ENCODE data around the gene RPTOR. TPM values are rescaled to one million over a fixed set of nuclear protein-coding genes. Genes with fewer than 3 reads are reported as not detected.

Gene RPTOR
- polyA plus RNA-seq, 4 donors = 3.2 to 16.5 (median 10.1) TPM

DNA sequence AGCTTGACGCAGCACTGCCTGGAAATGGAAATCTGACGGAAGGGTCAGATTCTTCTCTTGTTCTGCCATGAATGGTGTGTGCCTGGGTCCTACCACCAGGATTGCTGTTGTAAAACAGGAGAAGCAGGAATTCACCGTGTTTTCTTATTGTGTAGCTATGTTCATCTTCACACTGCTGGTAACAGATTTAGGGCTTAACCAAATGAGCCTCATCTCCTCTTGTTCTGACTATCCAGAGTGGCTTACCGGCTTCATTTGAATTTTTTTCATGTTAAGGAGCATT, 349.7 kb downstream of the RPTOR start:
- H3K4me3 ChIP-seq (ENCODE audit: low read depth in 1 of 3, low read length in 3 of 3) = no peak overlapping the region
- FAIRE-seq = no peak
- no peaks in the 10 kb centered on the region for H3K4me1 ChIP-seq (ENCODE audit: control insufficient read depth in 3 of 3, insufficient read depth in 2 of 3, low read depth in 1 of 3, low read length in 2 of 3)
- WGBS, 3 donors = 82 to 92% (median 83%) methylated on average over 4 of the region's 4 CpGs
- peaks cover 0 to 77% (median 1%) of the 10 kb centered on the region in 3 donors for H3K36me3 ChIP-seq (ENCODE audit: control insufficient read depth in 3 of 3, insufficient read depth in 2 of 3, low read depth in 1 of 3, low read length in 3 of 3)
- DNase-seq = no peak
- H3K27ac ChIP-seq (ENCODE audit: low read depth in 1 of 3, low read length in 2 of 3) = no peak overlapping the region
- H3K9me3 ChIP-seq (ENCODE audit: control insufficient read depth in 2 of 2, insufficient read depth in 1 of 2, low read depth in 1 of 2, low read length in 1 of 2) = no peaks in the 10 kb centered on the region
- no peaks in the 10 kb centered on the region for H3K27me3 ChIP-seq (ENCODE audit: control insufficient read depth in 3 of 3, insufficient read depth in 3 of 3, low read length in 3 of 3)

DNA sequence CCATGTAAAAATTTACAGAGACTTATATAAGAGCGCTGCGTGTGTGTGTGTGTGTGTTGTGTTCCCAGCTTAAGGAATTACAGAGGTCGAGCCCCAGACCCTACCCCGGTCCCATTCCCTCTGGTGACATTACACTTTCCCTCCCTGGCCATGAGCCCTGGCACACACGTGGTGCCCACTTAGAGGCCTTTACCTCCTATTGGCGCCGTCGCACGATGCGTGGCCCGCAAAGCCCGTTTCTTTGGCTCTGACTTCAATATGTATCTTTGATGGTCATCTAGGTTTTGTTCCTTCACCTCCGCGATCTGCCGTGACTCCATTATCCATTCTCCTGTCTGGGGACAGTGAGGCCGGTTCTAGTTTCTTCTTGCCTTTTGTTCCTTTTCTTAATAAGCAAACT, 350.1 kb downstream of the RPTOR start:
- H3K4me3 ChIP-seq (ENCODE audit: low read depth in 1 of 3, low read length in 3 of 3) = no peak overlapping the region
- peaks cover 0 to 78% (median 3%) of the 10 kb centered on the region in 3 donors for H3K36me3 ChIP-seq (ENCODE audit: control insufficient read depth in 3 of 3, insufficient read depth in 2 of 3, low read depth in 1 of 3, low read length in 3 of 3)
- DNase-seq (no peak), FAIRE-seq (no peak)
- H3K27ac ChIP-seq (ENCODE audit: low read depth in 1 of 3, low read length in 2 of 3) = no peak overlapping the region
- H3K27me3 ChIP-seq (ENCODE audit: control insufficient read depth in 3 of 3, insufficient read depth in 3 of 3, low read length in 3 of 3) = no peaks in the 10 kb centered on the region
- WGBS, 3 donors = 93 to 98% (median 94%) methylated on average over 16 of the region's 16 CpGs
- H3K4me1 ChIP-seq (ENCODE audit: control insufficient read depth in 3 of 3, insufficient read depth in 2 of 3, low read depth in 1 of 3, low read length in 2 of 3) = no peaks in the 10 kb centered on the region
- no peaks in the 10 kb centered on the region for H3K9me3 ChIP-seq (ENCODE audit: control insufficient read depth in 2 of 2, insufficient read depth in 1 of 2, low read depth in 1 of 2, low read length in 1 of 2)

DNA sequence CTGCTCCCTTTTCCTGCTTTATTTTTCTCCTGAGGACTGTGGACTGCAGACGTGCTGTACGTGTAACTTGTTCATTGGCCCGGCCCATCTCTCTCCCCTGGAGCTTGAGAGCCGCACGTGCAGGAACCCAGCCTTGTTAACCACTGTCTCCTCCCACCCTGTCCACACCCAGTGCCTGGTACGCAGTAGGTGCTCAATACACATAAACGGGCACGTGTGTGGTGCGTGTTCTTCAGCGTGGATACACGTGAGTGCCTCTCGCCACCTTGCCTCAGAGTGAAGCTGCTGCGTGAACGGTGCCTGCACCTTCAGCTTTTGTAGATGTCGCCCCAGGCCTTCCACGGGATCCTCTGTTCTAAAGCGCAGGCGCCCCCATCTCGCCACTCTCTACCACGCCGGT, 350.7 kb downstream of the RPTOR start:
- no peak for FAIRE-seq
- H3K27ac ChIP-seq (ENCODE audit: low read depth in 1 of 3, low read length in 2 of 3) = no peak overlapping the region
- H3K27me3 ChIP-seq (ENCODE audit: control insufficient read depth in 3 of 3, insufficient read depth in 3 of 3, low read length in 3 of 3) = no peaks in the 10 kb centered on the region
- H3K4me1 ChIP-seq (ENCODE audit: control insufficient read depth in 3 of 3, insufficient read depth in 2 of 3, low read depth in 1 of 3, low read length in 2 of 3) = no peaks in the 10 kb centered on the region
- no peak overlapping the region for H3K4me3 ChIP-seq (ENCODE audit: low read depth in 1 of 3, low read length in 3 of 3)
- H3K36me3 ChIP-seq (ENCODE audit: control insufficient read depth in 3 of 3, insufficient read depth in 2 of 3, low read depth in 1 of 3, low read length in 3 of 3) = peaks cover 0 to 77% (median 3%) of the 10 kb centered on the region in 3 donors
- WGBS, 3 donors = 78 to 86% (median 79%) methylated on average over 21 of the region's 21 CpGs
- H3K9me3 ChIP-seq (ENCODE audit: control insufficient read depth in 2 of 2, insufficient read depth in 1 of 2, low read depth in 1 of 2, low read length in 1 of 2) = no peaks in the 10 kb centered on the region
- DNase-seq = no peak

DNA sequence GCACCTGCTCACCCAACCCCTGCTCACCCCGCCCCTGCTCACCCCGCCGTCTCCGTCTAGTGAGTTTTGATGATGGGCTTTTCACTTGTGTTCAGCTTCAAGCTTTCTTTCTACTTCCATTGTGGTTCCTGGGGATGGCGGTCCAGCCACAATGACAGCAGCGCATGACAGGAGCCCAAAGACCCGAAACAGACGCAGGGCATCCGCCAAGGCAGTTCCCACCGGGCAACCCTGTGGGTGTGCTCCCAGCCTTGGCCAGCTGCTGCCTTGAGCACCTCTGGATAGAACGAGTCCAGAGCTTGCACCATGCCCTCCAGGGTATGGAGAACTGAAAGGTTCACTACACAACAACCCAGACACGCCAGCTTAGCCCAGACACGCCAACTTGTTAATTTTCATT, 354.1 kb downstream of the RPTOR start:
- Histone ChIP-seq H3K27ac (ENCODE audit: low read depth in 1 of 3, low read length in 2 of 3) (no peak overlapping the region), H3K4me1 (ENCODE audit: control insufficient read depth in 3 of 3, insufficient read depth in 2 of 3, low read depth in 1 of 3, low read length in 2 of 3) (no peaks in the 10 kb centered on the region), H3K36me3 (ENCODE audit: control insufficient read depth in 3 of 3, insufficient read depth in 2 of 3, low read depth in 1 of 3, low read length in 3 of 3) (peaks cover 0 to 72% (median 3%) of the 10 kb centered on the region in 3 donors), H3K27me3 (ENCODE audit: control insufficient read depth in 3 of 3, insufficient read depth in 3 of 3, low read length in 3 of 3) (no peaks in the 10 kb centered on the region), H3K4me3 (ENCODE audit: low read depth in 1 of 3, low read length in 3 of 3) (no peak overlapping the region), H3K9me3 (ENCODE audit: control insufficient read depth in 2 of 2, insufficient read depth in 1 of 2, low read depth in 1 of 2, low read length in 1 of 2) (no peaks in the 10 kb centered on the region)
- WGBS, 3 donors = 95 to 97% (median 96%) methylated on average over 12 to 13 of the region's 13 CpGs
- DNase-seq (no peak), FAIRE-seq (no peak)

DNA sequence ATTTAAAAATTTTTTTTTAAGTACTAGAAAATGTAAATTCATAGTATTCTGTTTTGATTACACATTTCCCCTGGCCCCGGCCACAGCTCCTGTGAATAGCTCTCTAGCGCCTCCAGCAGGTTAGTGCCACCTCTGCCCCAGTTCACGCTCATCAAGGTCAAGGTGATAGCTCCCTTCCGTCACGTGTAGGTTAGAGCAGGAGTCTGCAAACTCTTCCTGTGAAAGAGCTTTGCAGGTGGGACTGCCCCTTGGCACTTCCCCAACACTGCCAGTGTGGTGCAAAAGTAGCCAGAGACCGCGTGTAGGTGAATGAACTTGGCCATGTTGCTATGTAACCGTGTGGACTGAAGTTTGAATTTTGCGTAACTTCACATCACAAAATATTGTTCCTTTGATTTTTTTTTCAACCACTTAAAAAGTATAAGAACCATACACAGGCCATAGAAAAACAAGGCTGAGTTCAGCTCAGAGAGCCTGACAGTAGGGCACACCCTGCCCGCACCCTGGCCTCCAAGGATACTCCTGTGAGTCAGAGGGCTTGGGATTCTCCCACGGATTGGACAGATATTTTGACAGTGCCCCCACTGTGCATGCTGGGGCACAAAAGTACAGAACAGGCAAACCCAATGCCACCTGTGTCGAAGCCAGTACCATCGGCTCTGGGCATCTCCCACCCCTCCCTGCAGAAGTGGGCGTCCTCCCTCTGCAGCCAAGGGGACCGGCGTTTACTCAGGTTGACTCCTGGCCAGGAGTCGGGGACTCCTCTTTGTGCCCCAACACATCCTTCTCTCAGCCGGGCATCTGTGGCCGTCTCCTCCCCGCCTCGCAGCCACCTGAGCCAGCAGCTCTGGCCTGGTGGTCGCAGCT, 355.0 kb downstream of the RPTOR start:
- Histone ChIP-seq H3K9me3 (ENCODE audit: control insufficient read depth in 2 of 2, insufficient read depth in 1 of 2, low read depth in 1 of 2, low read length in 1 of 2) (no peaks in the 10 kb centered on the region), H3K27ac (ENCODE audit: low read depth in 1 of 3, low read length in 2 of 3) (no peak overlapping the region), H3K36me3 (ENCODE audit: control insufficient read depth in 3 of 3, insufficient read depth in 2 of 3, low read depth in 1 of 3, low read length in 3 of 3) (peaks cover 0 to 73% (median 3%) of the 10 kb centered on the region in 3 donors), H3K27me3 (ENCODE audit: control insufficient read depth in 3 of 3, insufficient read depth in 3 of 3, low read length in 3 of 3) (no peaks in the 10 kb centered on the region), H3K4me3 (ENCODE audit: low read depth in 1 of 3, low read length in 3 of 3) (no peak overlapping the region), H3K4me1 (ENCODE audit: control insufficient read depth in 3 of 3, insufficient read depth in 2 of 3, low read depth in 1 of 3, low read length in 2 of 3) (no peaks in the 10 kb centered on the region)
- no peak for FAIRE-seq
- DNase-seq = peak; percentile 10 to 47
- WGBS, 3 donors = 84 to 85% (median 85%) methylated on average over 22 of the region's 22 CpGs

DNA sequence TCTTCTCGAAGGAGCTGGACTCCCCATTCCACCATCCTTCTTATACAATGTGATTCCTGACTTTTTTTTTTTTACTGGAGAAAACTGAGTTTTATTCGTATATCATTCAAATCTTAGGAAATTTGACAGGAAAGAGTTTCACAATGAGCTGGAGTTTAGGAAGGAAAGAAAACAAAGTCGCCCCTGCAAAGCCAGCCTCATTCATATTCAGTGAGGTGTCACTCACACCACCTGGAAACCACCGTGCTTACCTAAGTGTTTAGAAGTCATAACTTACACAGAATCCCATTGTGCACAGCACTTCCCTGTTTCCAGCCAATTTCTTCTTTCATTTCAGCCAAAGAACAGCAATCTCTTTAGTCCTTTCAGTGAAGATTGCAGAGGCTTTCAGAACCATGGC, 356.7 kb downstream of the RPTOR start:
- no peak for FAIRE-seq
- H3K36me3 ChIP-seq (ENCODE audit: control insufficient read depth in 3 of 3, insufficient read depth in 2 of 3, low read depth in 1 of 3, low read length in 3 of 3) = peaks cover under 1 to 72% (median 3%) of the 10 kb centered on the region in 3 donors

DNA sequence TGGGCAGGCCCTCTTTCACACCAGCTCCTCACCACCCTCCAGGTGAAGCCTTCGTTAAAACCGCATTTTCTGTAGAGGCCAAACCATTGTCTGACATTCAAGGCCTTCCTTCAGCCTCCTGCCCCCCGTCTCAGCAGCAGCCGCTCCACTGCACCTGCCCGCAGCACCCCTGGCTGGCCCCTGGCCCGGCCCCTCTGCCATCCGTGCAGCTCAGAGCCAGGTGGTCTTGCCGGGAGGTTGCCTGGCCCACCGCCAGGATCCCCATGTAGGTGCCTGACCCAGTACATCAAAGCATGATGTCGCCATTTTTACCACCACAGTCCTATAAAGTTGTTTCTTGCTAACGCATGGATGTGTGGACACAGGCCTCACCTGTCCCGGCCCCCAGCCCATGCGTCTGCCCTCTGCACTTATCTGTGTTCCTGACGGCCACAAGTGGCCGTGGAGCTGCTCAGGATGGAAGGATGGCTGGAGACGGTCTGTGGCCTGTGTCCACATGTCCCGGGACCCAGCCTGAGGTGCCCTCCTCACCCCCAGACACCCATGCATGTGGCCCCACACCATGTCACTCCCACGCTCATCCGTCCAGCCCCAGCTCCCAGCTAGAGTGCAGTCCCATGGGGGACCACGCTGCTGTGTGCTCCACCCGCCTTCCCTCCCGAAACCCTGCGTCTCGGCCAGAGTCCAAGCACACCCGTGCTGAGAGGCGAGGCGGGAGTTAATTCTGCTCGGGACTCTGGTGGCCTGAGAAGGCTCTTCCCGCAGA, 357.7 kb downstream of the RPTOR start:
- H3K36me3 ChIP-seq (ENCODE audit: control insufficient read depth in 3 of 3, insufficient read depth in 2 of 3, low read depth in 1 of 3, low read length in 3 of 3) = peaks cover 1 to 75% (median 3%) of the 10 kb centered on the region in 3 donors
- FAIRE-seq (no peak), DNase-seq (no peak)
- H3K4me3 ChIP-seq (ENCODE audit: low read depth in 1 of 3, low read length in 3 of 3) = no peak overlapping the region
- no peak overlapping the region for H3K27ac ChIP-seq (ENCODE audit: low read depth in 1 of 3, low read length in 2 of 3)
- 91% methylated on average over 29 of the region's 29 CpGs for WGBS, 3 donors
- no peaks in the 10 kb centered on the region for H3K27me3 ChIP-seq (ENCODE audit: control insufficient read depth in 3 of 3, insufficient read depth in 3 of 3, low read length in 3 of 3)
- no peaks in the 10 kb centered on the region for H3K9me3 ChIP-seq (ENCODE audit: control insufficient read depth in 2 of 2, insufficient read depth in 1 of 2, low read depth in 1 of 2, low read length in 1 of 2)
- H3K4me1 ChIP-seq (ENCODE audit: control insufficient read depth in 3 of 3, insufficient read depth in 2 of 3, low read depth in 1 of 3, low read length in 2 of 3) = no peaks in the 10 kb centered on the region

More for the DNA sequence above, 356.7 kb downstream of the RPTOR start:
- no peak overlapping the region for H3K27ac ChIP-seq (ENCODE audit: low read depth in 1 of 3, low read length in 2 of 3)
- H3K9me3 ChIP-seq (ENCODE audit: control insufficient read depth in 2 of 2, insufficient read depth in 1 of 2, low read depth in 1 of 2, low read length in 1 of 2) = no peaks in the 10 kb centered on the region
- no peak overlapping the region for H3K4me3 ChIP-seq (ENCODE audit: low read depth in 1 of 3, low read length in 3 of 3)
- 65 to 73% (median 72%) methylated on average over 4 of the region's 4 CpGs for WGBS, 3 donors
- no peaks in the 10 kb centered on the region for H3K4me1 ChIP-seq (ENCODE audit: control insufficient read depth in 3 of 3, insufficient read depth in 2 of 3, low read depth in 1 of 3, low read length in 2 of 3)
- no peak for DNase-seq
- H3K27me3 ChIP-seq (ENCODE audit: control insufficient read depth in 3 of 3, insufficient read depth in 3 of 3, low read length in 3 of 3) = no peaks in the 10 kb centered on the region

DNA sequence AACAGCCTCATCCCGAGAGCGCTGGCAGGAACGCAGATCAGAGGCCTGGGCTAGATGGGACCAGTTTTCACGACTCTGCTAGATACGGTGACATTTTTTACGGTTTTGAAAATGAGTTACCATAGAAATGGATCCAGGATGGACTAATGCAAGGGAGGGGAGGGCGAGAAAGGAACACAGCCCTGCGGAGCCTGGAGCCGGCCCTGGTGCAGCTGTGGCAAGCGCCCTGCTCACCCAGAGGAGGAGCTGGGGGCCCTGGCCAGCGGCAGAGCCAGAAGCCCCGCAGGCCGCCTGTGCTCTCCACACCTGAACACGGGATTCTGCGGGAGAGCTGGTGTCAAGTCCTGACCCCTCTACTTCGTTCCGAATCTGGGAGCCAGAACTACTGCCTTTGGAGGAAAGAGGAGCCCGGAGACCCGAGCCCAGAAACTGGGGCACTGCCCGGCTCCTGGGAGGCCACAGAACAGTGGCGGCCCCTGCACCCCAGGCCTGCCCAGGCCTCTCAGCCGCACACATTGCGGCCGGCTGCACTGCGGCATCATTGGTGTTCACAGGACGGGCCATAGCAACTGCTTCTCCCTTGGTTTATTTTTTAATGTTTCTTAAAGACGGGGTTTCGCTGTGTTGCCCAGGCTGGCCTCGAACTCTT, 358.4 kb downstream of the RPTOR start:
- Histone ChIP-seq H3K4me3 (ENCODE audit: low read depth in 1 of 3, low read length in 3 of 3) (no peak overlapping the region), H3K36me3 (ENCODE audit: control insufficient read depth in 3 of 3, insufficient read depth in 2 of 3, low read depth in 1 of 3, low read length in 3 of 3) (peaks cover 1 to 78% (median 3%) of the 10 kb centered on the region in 3 donors), H3K27ac (ENCODE audit: low read depth in 1 of 3, low read length in 2 of 3) (no peak overlapping the region), H3K27me3 (ENCODE audit: control insufficient read depth in 3 of 3, insufficient read depth in 3 of 3, low read length in 3 of 3) (no peaks in the 10 kb centered on the region), H3K9me3 (ENCODE audit: control insufficient read depth in 2 of 2, insufficient read depth in 1 of 2, low read depth in 1 of 2, low read length in 1 of 2) (no peaks in the 10 kb centered on the region), H3K4me1 (ENCODE audit: control insufficient read depth in 3 of 3, insufficient read depth in 2 of 3, low read depth in 1 of 3, low read length in 2 of 3) (no peaks in the 10 kb centered on the region)
- DNase-seq (no peak), FAIRE-seq (no peak)
- 95 to 98% (median 97%) methylated on average over 29 of the region's 29 CpGs for WGBS, 3 donors

Data from small intestine (tissue), 7 donors.